Brain microvascular endothelial cell (primary cell): Measurements from ENCODE around the gene SMIM15.
A peak's percentile ranks its signal among the peaks of the same experiment; 100 is the strongest.

Source experiments
- DNase-seq: peaks from one replicate; pipeline ENCODE4 v3.0.0-alpha.2; 2020
- H3K27ac ChIP-seq: fragments of 250-450 bp; sonication (Bioruptor Pico); 2 replicates; pipeline ENCODE4 v1.5.1; 2020; ENCODE audit warnings: mild to moderate bottlenecking, moderate library complexity
- H3K27me3 ChIP-seq: fragments of 250-450 bp; sonication (Bioruptor Pico); replicated peaks from 2 replicates; pipeline ENCODE4 v1.5.1; 2020; ENCODE audit warnings: mild to moderate bottlenecking
- H3K36me3 ChIP-seq: fragments of 250-450 bp; sonication (Bioruptor Pico); replicated peaks from 2 replicates; pipeline ENCODE4 v1.5.1; 2020; ENCODE audit warnings: mild to moderate bottlenecking
- H3K4me3 ChIP-seq: 2 replicates; pipeline ENCODE4 v1.5.1; 2011; ENCODE audit warnings: low read depth, mild to moderate bottlenecking, control low read depth, low read length, moderate library complexity
- in situ Hi-C: cut with HindIII; loops from 2 replicates; pipeline ENCODE4 v1.10.0; 2017; ENCODE audit warnings: low sequenced_read_pairs, low pct_ligation_motif_present
- TF ChIP-seq, protein P1 (sequence below): IDR thresholded peaks from 2 replicates; pipeline ENCODE4 v1.5.1; 2011; ENCODE audit warnings: low read depth, mild to moderate bottlenecking, moderate library complexity, low read length, control low read depth, inconsistent platforms; ENCODE audit errors: missing control alignments

The SMIM15 gene, protein sequence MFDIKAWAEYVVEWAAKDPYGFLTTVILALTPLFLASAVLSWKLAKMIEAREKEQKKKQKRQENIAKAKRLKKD

DNA sequence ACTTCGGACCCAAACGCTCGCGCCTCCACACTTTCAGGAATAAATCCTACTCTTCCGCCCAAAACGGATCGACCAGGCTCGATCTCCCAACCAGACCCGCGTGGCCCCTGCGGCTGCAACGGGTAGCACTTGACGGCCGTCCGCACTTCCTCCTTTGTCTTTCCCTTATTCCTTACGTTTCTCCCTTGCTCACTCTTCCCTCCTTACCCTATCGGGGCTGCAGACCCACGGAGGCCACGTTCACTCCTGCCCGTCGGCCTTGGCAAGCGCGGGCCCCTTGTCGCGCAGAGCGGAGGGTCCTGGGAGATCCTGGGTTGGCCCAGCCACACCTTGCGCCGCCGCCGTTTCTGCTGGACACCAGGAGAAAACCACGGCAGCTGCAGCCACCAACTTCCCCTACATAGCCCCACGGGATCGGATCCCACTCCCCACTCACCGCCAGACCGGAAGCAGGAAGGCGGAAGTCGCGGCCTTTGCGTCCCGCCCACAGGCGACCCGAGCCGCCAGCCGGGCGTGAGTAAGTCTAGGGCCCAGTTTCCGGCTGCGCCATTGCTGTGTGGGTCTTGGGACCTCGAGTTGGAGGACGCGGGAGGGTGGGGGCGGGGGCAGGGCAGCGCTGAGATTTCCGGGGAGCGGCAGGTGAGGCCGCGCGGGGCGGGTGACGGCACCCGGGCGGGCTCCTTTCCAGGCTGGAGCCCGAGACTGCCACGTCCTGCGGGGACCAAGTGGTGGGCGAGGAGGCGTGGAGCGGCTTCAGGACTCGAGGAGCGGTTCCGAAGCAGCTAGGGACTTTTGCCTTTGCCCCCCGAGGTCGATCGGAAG lies at the start of gene SMIM15:
SMIM15 (minus strand) TSS at position 459 of the 822 bp plus-strand sequence. CDS start 2,297 bp downstream, outside the sequence.
- in situ Hi-C loops: no loop called here
- H3K36me3 ChIP-seq: peaks cover 7% of the 10 kb centered on the region
- peak within 1 kb of the TSS; percentile 91 for H3K4me3 ChIP-seq
- H3K27ac ChIP-seq: peak within 1 kb of the TSS; percentile 81
- TF ChIP-seq, protein P1, sequence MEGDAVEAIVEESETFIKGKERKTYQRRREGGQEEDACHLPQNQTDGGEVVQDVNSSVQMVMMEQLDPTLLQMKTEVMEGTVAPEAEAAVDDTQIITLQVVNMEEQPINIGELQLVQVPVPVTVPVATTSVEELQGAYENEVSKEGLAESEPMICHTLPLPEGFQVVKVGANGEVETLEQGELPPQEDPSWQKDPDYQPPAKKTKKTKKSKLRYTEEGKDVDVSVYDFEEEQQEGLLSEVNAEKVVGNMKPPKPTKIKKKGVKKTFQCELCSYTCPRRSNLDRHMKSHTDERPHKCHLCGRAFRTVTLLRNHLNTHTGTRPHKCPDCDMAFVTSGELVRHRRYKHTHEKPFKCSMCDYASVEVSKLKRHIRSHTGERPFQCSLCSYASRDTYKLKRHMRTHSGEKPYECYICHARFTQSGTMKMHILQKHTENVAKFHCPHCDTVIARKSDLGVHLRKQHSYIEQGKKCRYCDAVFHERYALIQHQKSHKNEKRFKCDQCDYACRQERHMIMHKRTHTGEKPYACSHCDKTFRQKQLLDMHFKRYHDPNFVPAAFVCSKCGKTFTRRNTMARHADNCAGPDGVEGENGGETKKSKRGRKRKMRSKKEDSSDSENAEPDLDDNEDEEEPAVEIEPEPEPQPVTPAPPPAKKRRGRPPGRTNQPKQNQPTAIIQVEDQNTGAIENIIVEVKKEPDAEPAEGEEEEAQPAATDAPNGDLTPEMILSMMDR: no peak
- DNase-seq: peak; percentile 77
- H3K27me3 ChIP-seq: no peaks in the 10 kb centered on the region

GRCh38 chr5:61207884-61208283 lies 45.6 kb upstream of the SMIM15 start:
- TF ChIP-seq, protein P1: no peak
- in situ Hi-C loops: no loop called here
- no peak overlapping the region for H3K4me3 ChIP-seq
- H3K36me3 ChIP-seq: no peaks in the 10 kb centered on the region
- no peaks in the 10 kb centered on the region for H3K27me3 ChIP-seq
- DNase-seq: no peak
- H3K27ac ChIP-seq: no peak overlapping the region

DNA sequence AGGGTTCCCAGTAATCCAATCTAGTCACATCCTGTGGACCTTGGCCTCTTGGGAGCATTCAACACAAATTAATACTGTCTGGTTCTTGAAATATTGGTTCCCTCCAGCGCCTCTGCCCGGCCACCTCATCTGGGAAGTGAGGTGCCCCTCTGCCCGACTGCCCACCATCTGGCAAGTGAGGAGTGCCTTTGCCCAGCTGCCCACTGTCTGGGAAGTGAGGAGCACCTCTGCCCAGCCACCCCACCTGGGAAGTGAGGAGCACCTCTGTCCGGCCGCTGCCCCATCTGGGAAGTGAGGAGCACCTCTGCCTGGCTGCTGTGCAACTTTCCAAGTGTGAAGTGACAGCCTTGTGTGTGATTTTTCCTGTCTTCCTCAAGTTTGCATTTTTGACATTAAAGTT lies 42.7 kb upstream of the SMIM15 start:
- TF ChIP-seq, protein P1: no peak
- Histone ChIP-seq H3K4me3 (no peak overlapping the region), H3K27me3 (no peaks in the 10 kb centered on the region), H3K36me3 (no peaks in the 10 kb centered on the region), H3K27ac (no peak overlapping the region)
- in situ Hi-C loops: no loop called here
- no peak for DNase-seq

- TF ChIP-seq, protein P1: no peak
- no peak for DNase-seq
- in situ Hi-C loops: no loop called here
Measured at GRCh38 chr5:61202213-61202612, 39.9 kb upstream of the SMIM15 start.

GRCh38 chr5:61200582-61201155 lies 38.4 kb upstream of the SMIM15 start:
- no peak overlapping the region for H3K4me3 ChIP-seq

More at GRCh38 chr5:61202213-61202612, 39.9 kb upstream of the SMIM15 start:
- Histone ChIP-seq H3K36me3 (no peaks in the 10 kb centered on the region), H3K4me3 (no peak overlapping the region), H3K27ac (no peak overlapping the region), H3K27me3 (no peaks in the 10 kb centered on the region)

More at GRCh38 chr5:61200582-61201155, 38.4 kb upstream of the SMIM15 start:
- peak; percentile 66 for DNase-seq
- TF ChIP-seq, protein P1: no peak
- Histone ChIP-seq H3K27me3 (no peaks in the 10 kb centered on the region), H3K36me3 (no peaks in the 10 kb centered on the region), H3K27ac (no peak overlapping the region)
- in situ Hi-C loops: no loop called here
